HEK293 (cell line): Measurements from ENCODE around the gene GOLGA1.

Source experiments
- BCL11A ChIP-seq: fragments of 450-650 bp; formaldehyde crosslinking; IDR thresholded peaks from 2 replicates; pipeline ENCODE4 v1.5.1; 2016; ENCODE audit warnings: low read depth, missing biosample characterization, missing genetic modification characterization
- BCL6B ChIP-seq: fragments of 450-650 bp; formaldehyde crosslinking; IDR thresholded peaks from 2 replicates; pipeline ENCODE4 v1.5.1; 2017; ENCODE audit warnings: missing biosample characterization, missing genetic modification characterization
- HOXA7 ChIP-seq: sonication (generic); formaldehyde crosslinking; IDR thresholded peaks from 2 replicates; pipeline ENCODE4 v1.8.1; 2022; ENCODE audit warnings: missing genetic modification reagents, borderline replicate concordance
- KLF7 ChIP-seq: fragments of 450-650 bp; formaldehyde crosslinking; IDR thresholded peaks from 2 replicates; pipeline ENCODE4 v1.5.1; 2016; ENCODE audit warnings: missing biosample characterization, missing genetic modification characterization, borderline replicate concordance
- PRDM1 ChIP-seq: fragments of 450-650 bp; formaldehyde crosslinking; IDR thresholded peaks from 2 replicates; pipeline ENCODE4; 2016; ENCODE audit warnings: missing biosample characterization, missing genetic modification characterization
- PRDM2 ChIP-seq: fragments of 450-650 bp; formaldehyde crosslinking; IDR thresholded peaks from 2 replicates; pipeline ENCODE4 v1.5.1; 2016; ENCODE audit warnings: missing biosample characterization, missing genetic modification characterization, borderline replicate concordance
- REPIN1 ChIP-seq: fragments of 450-650 bp; formaldehyde crosslinking; IDR thresholded peaks from 2 replicates; pipeline ENCODE4 v1.5.1; 2017; ENCODE audit warnings: missing biosample characterization, missing genetic modification characterization, low read depth
- SP2 ChIP-seq: fragments of 450-650 bp; formaldehyde crosslinking; IDR thresholded peaks from 2 replicates; pipeline ENCODE4 v1.5.1; 2016; ENCODE audit warnings: missing biosample characterization, missing genetic modification characterization
- ZBTB44 ChIP-seq: fragments of 450-650 bp; IDR thresholded peaks from 2 replicates; pipeline ENCODE4 v1.5.1; 2018; ENCODE audit warnings: missing biosample characterization, mild to moderate bottlenecking, missing genetic modification characterization
- ZBTB6 ChIP-seq: fragments of 450-650 bp; formaldehyde crosslinking; IDR thresholded peaks from 2 replicates; pipeline ENCODE4 v1.5.1; 2017; ENCODE audit warnings: missing biosample characterization, missing genetic modification characterization
- ZNF112 ChIP-seq: fragments of 450-650 bp; formaldehyde crosslinking; IDR thresholded peaks from 2 replicates; pipeline ENCODE4 v1.5.0; 2017; ENCODE audit warnings: missing biosample characterization, missing genetic modification characterization
- ZNF211 ChIP-seq: fragments of 450-650 bp; formaldehyde crosslinking; IDR thresholded peaks from 2 replicates; pipeline ENCODE4 v1.5.1; 2016; ENCODE audit warnings: low read depth, missing biosample characterization, missing genetic modification characterization
- ZNF214 ChIP-seq: fragments of 450-650 bp; formaldehyde crosslinking; IDR thresholded peaks from 2 replicates; pipeline ENCODE4 v1.5.1; 2017; ENCODE audit warnings: missing biosample characterization, mild to moderate bottlenecking, missing genetic modification characterization, borderline replicate concordance
- ZNF248 ChIP-seq: fragments of 450-650 bp; formaldehyde crosslinking; IDR thresholded peaks from 2 replicates; pipeline ENCODE4 v1.5.1; 2017; ENCODE audit warnings: missing biosample characterization, missing genetic modification characterization
- ZNF266 ChIP-seq: fragments of 450-650 bp; formaldehyde crosslinking; IDR thresholded peaks from 2 replicates; pipeline ENCODE4 v1.5.1; 2016; ENCODE audit warnings: missing biosample characterization, missing genetic modification characterization, low read depth
- ZNF341 ChIP-seq: fragments of 450-650 bp; formaldehyde crosslinking; IDR thresholded peaks from 2 replicates; pipeline ENCODE4; 2016; ENCODE audit warnings: low read depth, missing biosample characterization, missing genetic modification characterization
- ZNF366 ChIP-seq: fragments of 450-650 bp; formaldehyde crosslinking; conservative IDR thresholded peaks from 2 replicates; pipeline ENCODE4 v1.5.1; 2016; ENCODE audit warnings: missing biosample characterization, missing genetic modification characterization
- ZNF391 ChIP-seq: fragments of 450-650 bp; formaldehyde crosslinking; IDR thresholded peaks from 2 replicates; pipeline ENCODE4 v1.5.1; 2016; ENCODE audit warnings: low read depth, missing biosample characterization, missing genetic modification characterization, borderline replicate concordance
- ZNF473 ChIP-seq: fragments of 450-650 bp; formaldehyde crosslinking; IDR thresholded peaks from 2 replicates; pipeline ENCODE4 v1.5.1; 2017; ENCODE audit warnings: missing biosample characterization, missing genetic modification characterization
- ZNF529 ChIP-seq: fragments of 450-650 bp; formaldehyde crosslinking; IDR thresholded peaks from 2 replicates; pipeline ENCODE4 v1.5.1; 2017; ENCODE audit warnings: missing genetic modification characterization, missing biosample characterization; ENCODE audit not compliant: insufficient replicate concordance
- ZNF571 ChIP-seq: fragments of 450-650 bp; formaldehyde crosslinking; IDR thresholded peaks from 2 replicates; pipeline ENCODE4 v1.5.0; 2017; ENCODE audit warnings: missing biosample characterization, missing genetic modification characterization
- ZNF629 ChIP-seq: fragments of 450-650 bp; formaldehyde crosslinking; IDR thresholded peaks from 2 replicates; pipeline ENCODE4 v1.5.1; 2017; ENCODE audit warnings: missing biosample characterization, missing genetic modification characterization
- ZNF707 ChIP-seq: fragments of 450-650 bp; formaldehyde crosslinking; IDR thresholded peaks from 2 replicates; pipeline ENCODE4 v1.5.1; 2016; ENCODE audit warnings: missing biosample characterization, missing genetic modification characterization
- ZNF792 ChIP-seq: fragments of 450-650 bp; formaldehyde crosslinking; IDR thresholded peaks from 2 replicates; pipeline ENCODE4 v1.5.1; 2016; ENCODE audit warnings: missing biosample characterization, missing genetic modification characterization
- ZNF843 ChIP-seq: fragments of 450-650 bp; formaldehyde crosslinking; IDR thresholded peaks from 2 replicates; pipeline ENCODE4 v1.5.1; 2016; ENCODE audit warnings: missing biosample characterization, missing genetic modification characterization
- TF ChIP-seq, protein P1 (sequence below): fragments of 450-650 bp; formaldehyde crosslinking; IDR thresholded peaks from 2 replicates; pipeline ENCODE4 v1.5.1; 2016; ENCODE audit warnings: missing biosample characterization, missing genetic modification characterization

GOLGA1 gene

GRCh38 chr9:124868511-124869465 is 72.1 kb downstream of the GOLGA1 start (continued):
- TF ChIP-seq, protein P1, sequence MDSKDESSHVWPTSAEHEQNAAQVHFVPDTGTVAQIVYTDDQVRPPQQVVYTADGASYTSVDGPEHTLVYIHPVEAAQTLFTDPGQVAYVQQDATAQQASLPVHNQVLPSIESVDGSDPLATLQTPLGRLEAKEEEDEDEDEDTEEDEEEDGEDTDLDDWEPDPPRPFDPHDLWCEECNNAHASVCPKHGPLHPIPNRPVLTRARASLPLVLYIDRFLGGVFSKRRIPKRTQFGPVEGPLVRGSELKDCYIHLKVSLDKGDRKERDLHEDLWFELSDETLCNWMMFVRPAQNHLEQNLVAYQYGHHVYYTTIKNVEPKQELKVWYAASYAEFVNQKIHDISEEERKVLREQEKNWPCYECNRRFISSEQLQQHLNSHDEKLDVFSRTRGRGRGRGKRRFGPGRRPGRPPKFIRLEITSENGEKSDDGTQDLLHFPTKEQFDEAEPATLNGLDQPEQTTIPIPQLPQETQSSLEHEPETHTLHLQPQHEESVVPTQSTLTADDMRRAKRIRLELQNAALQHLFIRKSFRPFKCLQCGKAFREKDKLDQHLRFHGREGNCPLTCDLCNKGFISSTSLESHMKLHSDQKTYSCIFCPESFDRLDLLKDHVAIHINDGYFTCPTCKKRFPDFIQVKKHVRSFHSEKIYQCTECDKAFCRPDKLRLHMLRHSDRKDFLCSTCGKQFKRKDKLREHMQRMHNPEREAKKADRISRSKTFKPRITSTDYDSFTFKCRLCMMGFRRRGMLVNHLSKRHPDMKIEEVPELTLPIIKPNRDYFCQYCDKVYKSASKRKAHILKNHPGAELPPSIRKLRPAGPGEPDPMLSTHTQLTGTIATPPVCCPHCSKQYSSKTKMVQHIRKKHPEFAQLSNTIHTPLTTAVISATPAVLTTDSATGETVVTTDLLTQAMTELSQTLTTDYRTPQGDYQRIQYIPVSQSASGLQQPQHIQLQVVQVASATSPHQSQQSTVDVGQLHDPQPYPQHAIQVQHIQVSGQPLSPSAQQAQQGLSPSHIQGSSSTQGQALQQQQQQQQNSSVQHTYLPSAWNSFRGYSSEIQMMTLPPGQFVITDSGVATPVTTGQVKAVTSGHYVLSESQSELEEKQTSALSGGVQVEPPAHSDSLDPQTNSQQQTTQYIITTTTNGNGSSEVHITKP (tag by site-specific recombination), result no peak
- TF ChIP-seq ZNF214 (no peak), KLF7 (no peak), ZNF366 (tag by site-specific recombination) (no peak), BCL6B (no peak), ZBTB44 (tag by site-specific recombination) (no peak), PRDM1 (tag by site-specific recombination) (no peak), ZBTB6 (tag by site-specific recombination) (no peak), ZNF792 (tag by site-specific recombination) (no peak), ZNF473 (tag by site-specific recombination) (no peak), ZNF391 (tag by site-specific recombination) (no peak), SP2 (tag by site-specific recombination) (peak; percentile 67), ZNF843 (tag by site-specific recombination) (no peak), ZNF571 (tag by site-specific recombination) (no peak), ZNF341 (tag by site-specific recombination) (peak; percentile 82), HOXA7 (CRISPR knock-in tag) (no peak; the same call in 1 of the 2 replicates), ZNF629 (tag by site-specific recombination) (no peak; the same call in 1 of the 2 replicates), ZNF707 (tag by site-specific recombination) (no peak), ZNF266 (tag by site-specific recombination) (no peak), REPIN1 (tag by site-specific recombination) (no peak), ZNF248 (no peak), BCL11A (tag by site-specific recombination) (no peak), PRDM2 (tag by site-specific recombination) (no peak), ZNF211 (tag by site-specific recombination) (no peak), ZNF112 (tag by site-specific recombination) (no peak), ZNF529 (no peak)
